Peyer's patch (tissue), 4 donors: Measurements from ENCODE around the gene STAG3.

ENCODE experiments used
- CTCF ChIP-seq, 6 experiments: fragments of 450-650 bp in 4 of 6; fragments of 200-600 bp in 2 of 6; sonication (generic) in 1 of 6; IDR thresholded peaks; one replicate each; pipeline ENCODE4 v1.5.1; 2017 to 2019; ENCODE audit warnings: antibody characterized with exemption in 6 of 6, mild to moderate bottlenecking in 3 of 6, moderate library complexity in 1 of 6
- POLR2A ChIP-seq, 2 donors: fragments of 450-650 bp; IDR thresholded peaks; one replicate each; pipeline ENCODE4 v1.5.1; 2017; ENCODE audit warnings: antibody characterized with exemption in 2 of 2, mild to moderate bottlenecking in 2 of 2, moderate library complexity in 2 of 2

GRCh38 chr7:100204454-100204853 lies 26.7 kb downstream of the STAG3 start:
- TF ChIP-seq CTCF (IDR thresholded peaks at IDR 0.05) = no peak
- TF ChIP-seq POLR2A (IDR thresholded peaks at IDR 0.05) = no peak
